ENCODE results near the gene GULP1.
"Not testable (repeated sequence)": the region's sequence is repeated elsewhere in the genome, so short reads cannot be mapped to it uniquely, and the experiment has no call there.

GULP1 gene

DNA sequence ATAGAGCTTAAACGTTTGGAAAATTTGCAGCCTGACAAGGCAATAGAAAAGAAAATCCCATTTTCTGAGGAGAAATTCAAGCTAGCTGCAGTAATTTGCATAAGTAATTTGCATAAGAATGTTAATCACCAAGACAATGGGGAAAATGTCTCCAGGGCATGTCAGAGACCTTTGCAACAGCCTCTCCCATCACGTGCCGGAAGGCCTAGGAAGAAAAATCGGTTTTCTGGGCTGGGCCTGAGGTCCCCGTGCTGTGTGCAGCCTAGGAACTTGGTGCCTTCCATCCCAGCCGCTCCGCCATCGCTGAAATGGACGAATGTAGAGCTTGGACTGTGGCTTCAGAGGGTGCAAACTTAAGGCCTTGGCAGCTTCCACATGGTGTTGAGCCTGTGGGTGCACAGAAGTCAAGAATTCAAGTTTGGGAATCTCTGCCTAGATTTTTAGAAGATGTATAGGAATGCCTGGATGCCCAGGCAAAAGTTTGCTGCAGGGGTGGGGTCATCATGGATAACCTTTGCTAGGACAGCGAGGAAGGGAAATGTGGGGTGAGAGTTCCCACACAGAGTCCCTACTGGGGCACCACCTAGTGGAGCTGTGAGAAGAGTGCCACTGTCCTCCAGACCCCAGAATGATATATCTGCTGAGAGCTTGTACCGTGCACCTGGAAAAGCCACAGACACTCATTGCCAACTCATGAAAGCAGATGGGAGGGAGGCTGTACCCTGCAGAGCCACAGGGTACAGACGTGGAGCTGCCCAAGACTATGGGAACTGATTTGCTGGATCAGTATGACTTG is 164.6 kb downstream of the GULP1 start:
- Histone ChIP-seq H3K4me2 (ENCODE audit: insufficient read depth, low read length) (no peak overlapping the region), H3K27ac (ENCODE audit: low read length) (no peak overlapping the region), H3K9me3 (ENCODE audit: insufficient read depth, low read length, severe bottlenecking) (no peaks in the 10 kb centered on the region), H3K27me3 (ENCODE audit: insufficient read depth, low read length, poor library complexity) (no peaks in the 10 kb centered on the region), H3K4me3 (ENCODE audit: low read depth in 1 of 2, low read length in 2 of 2) (no peak overlapping the region), H3K79me2 (ENCODE audit: insufficient read depth, low read length) (no peaks in the 10 kb centered on the region), H3K4me1 (ENCODE audit: insufficient read depth, low read length) (no peaks in the 10 kb centered on the region), H2AFZ (ENCODE audit: low read depth, low read length) (no peak overlapping the region), H4K20me1 (ENCODE audit: insufficient read depth, low read length) (no peaks in the 10 kb centered on the region), H3K36me3 (ENCODE audit: insufficient read depth, low read length) (no peaks in the 10 kb centered on the region), H3K9ac (ENCODE audit: low read depth, low read length) (no peak overlapping the region)
- DNase-seq (peak; percentile 5), ATAC-seq (ENCODE audit: insufficient read depth, low read depth) (peak; percentile 47; the same call in 1 of the 3 replicates)
- peak; percentile 16 for TF ChIP-seq CTCF (IDR thresholded peaks at IDR 0.05; ENCODE audit: borderline replicate concordance, extremely low read depth, low read length, poor library complexity, severe bottlenecking)
- no peak for TF ChIP-seq EZH2 (IDR thresholded peaks at IDR 0.05; ENCODE audit: borderline replicate concordance, low read depth, low read length, severe bottlenecking)

- ATAC-seq (ENCODE audit: insufficient read depth, low read depth) (no peak), DNase-seq (no peak)
- no peak overlapping the region for H2AFZ ChIP-seq (ENCODE audit: low read depth, low read length)
- no peak overlapping the region for H3K9ac ChIP-seq (ENCODE audit: low read depth, low read length)
- no peak overlapping the region for H3K27ac ChIP-seq (ENCODE audit: low read length)
- H4K20me1 ChIP-seq (ENCODE audit: insufficient read depth, low read length), result no peaks in the 10 kb centered on the region
- H3K4me1 ChIP-seq (ENCODE audit: insufficient read depth, low read length), result no peaks in the 10 kb centered on the region
- H3K9me3 ChIP-seq (ENCODE audit: insufficient read depth, low read length, severe bottlenecking), result no peaks in the 10 kb centered on the region
- TF ChIP-seq EZH2 (IDR thresholded peaks at IDR 0.05; ENCODE audit: borderline replicate concordance, low read depth, low read length, severe bottlenecking), result no peak
- H3K79me2 ChIP-seq (ENCODE audit: insufficient read depth, low read length), result no peaks in the 10 kb centered on the region
- no peaks in the 10 kb centered on the region for H3K27me3 ChIP-seq (ENCODE audit: insufficient read depth, low read length, poor library complexity)
- no peak overlapping the region for H3K4me2 ChIP-seq (ENCODE audit: insufficient read depth, low read length)
- no peaks in the 10 kb centered on the region for H3K36me3 ChIP-seq (ENCODE audit: insufficient read depth, low read length)
- no peak overlapping the region for H3K4me3 ChIP-seq (ENCODE audit: low read depth in 1 of 2, low read length in 2 of 2)
Measured at GRCh38 chr2:188459061-188459460, 167.4 kb downstream of the GULP1 start.

DNA sequence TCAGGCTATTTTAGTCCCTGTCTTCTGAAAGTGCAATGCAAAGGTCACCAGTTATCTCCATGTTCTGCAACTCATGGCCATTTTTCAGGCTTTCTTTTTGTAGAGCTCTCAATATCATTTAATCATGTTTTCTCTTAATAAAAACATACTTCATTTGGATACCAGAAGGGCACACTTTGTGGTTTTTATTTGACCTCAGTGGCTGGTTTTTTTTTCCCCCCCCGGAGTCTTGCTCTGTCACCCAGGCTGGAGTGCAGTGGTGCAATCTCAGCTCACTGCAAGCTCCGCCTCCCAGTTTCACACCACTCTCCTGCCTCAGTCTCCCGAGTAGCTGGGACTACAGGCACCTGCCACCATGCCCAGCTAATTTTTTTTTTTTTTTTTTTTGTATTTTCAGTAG is 174.4 kb downstream of the GULP1 start:
- H3K9ac ChIP-seq (ENCODE audit: low read depth, low read length); H3K36me3 ChIP-seq (ENCODE audit: insufficient read depth, low read length); DNase-seq; H3K4me2 ChIP-seq (ENCODE audit: insufficient read depth, low read length); H3K4me1 ChIP-seq (ENCODE audit: insufficient read depth, low read length); H4K20me1 ChIP-seq (ENCODE audit: insufficient read depth, low read length); H3K4me3 ChIP-seq (ENCODE audit: low read depth in 1 of 2, low read length in 2 of 2); H3K27ac ChIP-seq (ENCODE audit: low read length); H3K9me3 ChIP-seq (ENCODE audit: insufficient read depth, low read length, severe bottlenecking); H3K79me2 ChIP-seq (ENCODE audit: insufficient read depth, low read length); H2AFZ ChIP-seq (ENCODE audit: low read depth, low read length); ATAC-seq (ENCODE audit: insufficient read depth, low read depth); H3K27me3 ChIP-seq (ENCODE audit: insufficient read depth, low read length, poor library complexity): not testable (repeated sequence)

DNA sequence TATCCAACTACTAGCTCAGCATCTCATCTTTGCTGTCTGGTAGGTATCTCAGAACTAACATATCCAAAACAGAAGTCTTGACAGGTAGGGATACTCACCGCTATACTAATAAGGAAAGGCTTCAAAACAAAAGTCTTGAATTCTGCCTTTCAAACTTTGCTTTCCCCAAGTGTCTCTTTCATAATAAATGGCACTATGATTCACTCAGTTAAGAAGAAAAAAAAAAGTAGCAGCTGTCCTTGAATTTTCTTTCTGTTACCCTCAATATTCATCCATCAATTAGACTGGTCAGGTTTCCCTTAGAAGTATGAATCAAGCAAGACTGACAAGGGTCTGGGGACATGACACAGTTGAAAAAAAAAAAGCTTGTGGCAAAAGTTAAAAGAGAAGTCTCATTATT is 175.1 kb downstream of the GULP1 start:
- H3K27ac ChIP-seq (ENCODE audit: low read length), result no peak overlapping the region
- DNase-seq (no peak), ATAC-seq (ENCODE audit: insufficient read depth, low read depth) (no peak)
- no peaks in the 10 kb centered on the region for H3K4me1 ChIP-seq (ENCODE audit: insufficient read depth, low read length)
- no peak for TF ChIP-seq CTCF (IDR thresholded peaks at IDR 0.05; ENCODE audit: borderline replicate concordance, extremely low read depth, low read length, poor library complexity, severe bottlenecking)
- TF ChIP-seq EZH2 (IDR thresholded peaks at IDR 0.05; ENCODE audit: borderline replicate concordance, low read depth, low read length, severe bottlenecking), result no peak
- no peaks in the 10 kb centered on the region for H3K79me2 ChIP-seq (ENCODE audit: insufficient read depth, low read length)
- H3K4me2 ChIP-seq (ENCODE audit: insufficient read depth, low read length), result no peak overlapping the region
- H3K4me3 ChIP-seq (ENCODE audit: low read depth in 1 of 2, low read length in 2 of 2), result no peak overlapping the region
- no peaks in the 10 kb centered on the region for H3K27me3 ChIP-seq (ENCODE audit: insufficient read depth, low read length, poor library complexity)
- H4K20me1 ChIP-seq (ENCODE audit: insufficient read depth, low read length), result no peaks in the 10 kb centered on the region
- H3K9ac ChIP-seq (ENCODE audit: low read depth, low read length), result no peak overlapping the region
- no peaks in the 10 kb centered on the region for H3K36me3 ChIP-seq (ENCODE audit: insufficient read depth, low read length)
- no peaks in the 10 kb centered on the region for H3K9me3 ChIP-seq (ENCODE audit: insufficient read depth, low read length, severe bottlenecking)
- H2AFZ ChIP-seq (ENCODE audit: low read depth, low read length), result no peak overlapping the region

Data from DND-41 (cell line).